ENCODE results near the gene SLC38A3.
"Not testable (repeated sequence)": the region's sequence is repeated elsewhere in the genome, so short reads cannot be mapped to it uniquely, and the experiment has no call there.

Gene SLC38A3

GRCh38 chr3:50256978-50257890, 52.2 kb downstream of the SLC38A3 start:
- peak; percentile 43 for DNase-seq

- no peak for DNase-seq
Observed at GRCh38 chr3:50258029-50258680, 53.1 kb downstream of the SLC38A3 start.

GRCh38 chr3:50258979-50259378, 53.9 kb downstream of the SLC38A3 start:
- DNase-seq = peak; percentile 16

GRCh38 chr3:50259432-50260026, 54.5 kb downstream of the SLC38A3 start:
- DNase-seq = no peak

- peak; percentile 86 for DNase-seq
Observed at GRCh38 chr3:50260027-50260941, 55.2 kb downstream of the SLC38A3 start.

- DNase-seq = no peak
Observed at GRCh38 chr3:50260942-50261441, 55.9 kb downstream of the SLC38A3 start.

- DNase-seq = no peak
Observed at GRCh38 chr3:50261505-50261904, 56.4 kb downstream of the SLC38A3 start.

GRCh38 chr3:50262200-50262599, 57.1 kb downstream of the SLC38A3 start:
- not testable (repeated sequence) for DNase-seq

GRCh38 chr3:50262778-50263177, 57.7 kb downstream of the SLC38A3 start:
- no peak for DNase-seq

- no peak for DNase-seq
Observed at GRCh38 chr3:50263478-50264382, 58.7 kb downstream of the SLC38A3 start.

- DNase-seq = no peak
Observed at GRCh38 chr3:50264383-50264963, 59.4 kb downstream of the SLC38A3 start.

GRCh38 chr3:50264964-50265485, 60.0 kb downstream of the SLC38A3 start:
- no peak for DNase-seq

GRCh38 chr3:50265571-50265970, 60.5 kb downstream of the SLC38A3 start:
- no peak for DNase-seq

- no peak for DNase-seq
Observed at GRCh38 chr3:50266017-50266416, 60.9 kb downstream of the SLC38A3 start.

- no peak for DNase-seq
Observed at GRCh38 chr3:50266836-50267235, 61.8 kb downstream of the SLC38A3 start.

- no peak for DNase-seq
Observed at GRCh38 chr3:50267280-50267913, 62.3 kb downstream of the SLC38A3 start.

GRCh38 chr3:50268276-50268675, 63.2 kb downstream of the SLC38A3 start:
- no peak for DNase-seq

GRCh38 chr3:50268703-50269451, 63.8 kb downstream of the SLC38A3 start, which contains the start of gene SEMA3B:
Gene SEMA3B, plus strand, starts transcription at chr3:50269147. Its CDS starts 94 bp downstream, at chr3:50269241.
- DNase-seq = no peak

- no peak for DNase-seq
Observed at GRCh38 chr3:50269460-50269859, 64.4 kb downstream of the SLC38A3 start.
